ENCODE results near the gene PIGM. TPM values are rescaled to one million over a fixed set of nuclear protein-coding genes. Genes with fewer than 3 reads are reported as not detected.

PIGM gene
- total RNA-seq, 6 experiments from 2014 or later: 3.3 to 4.7 (median 3.9) TPM

- no peak for ATAC-seq
- WGBS (ENCODE audit: insufficient coverage, low coverage, low lambda C conversion rate, missing lambda C conversion rate): 78% methylated on average over 4 of the region's 6 CpGs
These were observed 46.3 kb downstream of the PIGM start for GRCh38 chr1:159985473-159985872.

DNA sequence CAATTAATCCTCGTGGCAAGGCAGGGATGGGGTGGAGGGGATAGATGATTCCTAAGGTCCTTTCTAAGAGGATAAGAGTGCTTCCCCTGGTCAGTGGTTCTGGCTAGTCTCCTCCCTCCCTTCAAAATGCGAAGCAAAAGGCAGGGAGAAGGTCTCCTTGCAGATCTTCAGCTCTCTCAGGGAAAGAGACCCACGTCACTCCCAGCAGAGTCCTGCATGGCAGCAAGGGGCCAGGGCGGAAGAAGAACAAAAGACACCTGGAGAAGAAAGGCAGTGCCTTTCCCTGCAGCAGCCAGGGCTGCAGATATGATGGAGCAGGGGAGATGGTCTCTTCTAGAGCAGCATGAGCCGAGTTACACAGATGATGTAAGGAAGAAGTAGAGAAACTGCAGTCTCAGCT lies 48.1 kb downstream of the PIGM start:
- no peak for DNase-seq
- no peak overlapping the region for H3K27ac ChIP-seq
- TF ChIP-seq POLR2A (IDR thresholded peaks at IDR 0.05): no peak
- no peak for TF ChIP-seq CTCF (IDR thresholded peaks at IDR 0.05)
- intact Hi-C loops (cut with DNase I): no loop called here
- H3K9me3 ChIP-seq: no peaks in the 10 kb centered on the region
- ATAC-seq: no peak
- H3K4me3 ChIP-seq: no peak overlapping the region
- H3K4me1 ChIP-seq: peaks cover 0 to 5% (median 0%) of the 10 kb centered on the region in 4 donors
- 60% methylated on average over 3 of the region's 5 CpGs for WGBS (ENCODE audit: insufficient coverage, low coverage, low lambda C conversion rate, missing lambda C conversion rate)
- H3K27me3 ChIP-seq: no peaks in the 10 kb centered on the region
- H3K36me3 ChIP-seq: no peaks in the 10 kb centered on the region

More at GRCh38 chr1:159985473-159985872, 46.3 kb downstream of the PIGM start:
- TF ChIP-seq POLR2A (IDR thresholded peaks at IDR 0.05): no peak
- no peak for TF ChIP-seq CTCF (IDR thresholded peaks at IDR 0.05)
- no peak overlapping the region for H3K4me3 ChIP-seq
- H3K9me3 ChIP-seq: no peaks in the 10 kb centered on the region
- H3K27ac ChIP-seq: no peak overlapping the region
- no peak for DNase-seq
- no peaks in the 10 kb centered on the region for H3K27me3 ChIP-seq
- intact Hi-C loops (cut with DNase I): no loop called here
- H3K36me3 ChIP-seq: no peaks in the 10 kb centered on the region
- H3K4me1 ChIP-seq: peaks cover 0 to 9% (median 0%) of the 10 kb centered on the region in 4 donors

DNA sequence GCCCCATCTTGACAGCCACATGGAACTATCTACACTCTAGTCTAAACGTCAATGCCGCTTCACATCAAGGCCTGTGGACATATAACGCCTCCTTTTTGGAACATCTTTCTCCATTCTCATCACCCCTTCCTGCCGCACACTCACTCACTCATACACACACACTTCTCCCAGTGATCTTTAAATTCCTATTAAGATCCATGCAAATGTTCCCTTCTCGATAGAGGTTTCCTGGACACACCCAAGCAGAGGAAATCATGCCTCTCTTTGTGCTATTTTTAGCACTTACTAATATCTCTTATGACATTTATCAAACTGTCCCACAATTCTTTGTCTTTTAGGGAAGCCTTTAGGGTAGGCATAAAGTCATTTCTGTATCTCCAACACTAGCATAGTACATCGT lies 49.5 kb downstream of the PIGM start:
- Histone ChIP-seq H3K27me3 (no peaks in the 10 kb centered on the region), H3K4me3 (no peak overlapping the region), H3K36me3 (no peaks in the 10 kb centered on the region), H3K4me1 (peaks cover 0 to 5% (median 0%) of the 10 kb centered on the region in 4 donors), H3K27ac (no peak overlapping the region), H3K9me3 (no peaks in the 10 kb centered on the region)
- ATAC-seq (no peak), DNase-seq (no peak)
- WGBS (ENCODE audit: insufficient coverage, low coverage, low lambda C conversion rate, missing lambda C conversion rate): 50% methylated on average over 5 of the region's 6 CpGs
- intact Hi-C loops (cut with DNase I): no loop called here
- TF ChIP-seq CTCF (IDR thresholded peaks at IDR 0.05): no peak
- no peak for TF ChIP-seq POLR2A (IDR thresholded peaks at IDR 0.05)

DNA sequence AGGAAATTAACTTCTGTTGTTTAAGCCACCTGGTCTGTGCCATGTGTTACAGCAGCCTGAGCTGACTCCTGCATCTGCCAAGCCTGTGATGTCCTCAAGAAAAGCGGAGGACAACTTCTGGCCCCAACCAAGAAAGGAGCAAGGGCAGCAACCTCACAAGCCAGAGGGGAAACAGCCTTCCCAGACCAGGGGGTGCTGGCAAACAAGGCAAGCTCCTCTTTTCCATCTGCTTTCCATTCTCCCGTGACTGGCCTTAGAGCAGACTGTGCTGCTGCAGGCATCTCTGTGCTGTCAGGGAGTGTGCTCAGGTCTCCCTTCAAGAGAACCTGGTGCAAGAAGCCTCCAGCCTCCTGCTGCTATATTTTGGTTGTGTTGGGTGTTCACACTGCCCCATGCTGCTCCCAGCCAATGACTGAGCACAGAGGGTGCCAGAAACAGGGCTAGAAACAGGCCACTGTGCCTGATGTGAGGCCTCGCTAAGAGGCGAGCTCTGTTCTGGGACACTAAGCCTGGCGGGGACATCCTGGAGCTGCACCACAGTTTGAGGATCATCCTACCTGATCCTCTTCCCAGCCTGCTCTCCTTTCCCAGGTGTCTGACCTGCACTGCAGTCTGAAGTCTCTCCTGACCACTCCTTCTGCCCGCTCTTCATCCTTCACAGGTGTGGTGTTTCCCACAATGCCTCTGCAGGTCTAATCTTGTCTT lies 50.3 kb downstream of the PIGM start:
- Histone ChIP-seq H3K27me3 (no peaks in the 10 kb centered on the region), H3K36me3 (no peaks in the 10 kb centered on the region), H3K4me3 (no peak overlapping the region), H3K27ac (no peak overlapping the region), H3K9me3 (no peaks in the 10 kb centered on the region), H3K4me1 (peaks cover 0 to 5% (median under 1%) of the 10 kb centered on the region in 4 donors)
- intact Hi-C loops (cut with DNase I): no loop called here
- DNase-seq (no peak), ATAC-seq (no peak)
- WGBS (ENCODE audit: insufficient coverage, low coverage, low lambda C conversion rate, missing lambda C conversion rate): 100% methylated on average over 2 of the region's 6 CpGs
- TF ChIP-seq POLR2A (IDR thresholded peaks at IDR 0.05) (no peak), CTCF (IDR thresholded peaks at IDR 0.05) (no peak)

Data from right lobe of liver (tissue), 6 donors.